DND-41 (cell line): Measurements from ENCODE around the gene CDKN1B.

Source experiments
- ATAC-seq: fragments of 200-7000 bp; cut with Tn5 transposase; 3 replicates; pipeline ENCODE4 v1.9.1; 2021; ENCODE audit warnings: low read depth; ENCODE audit not compliant: insufficient read depth
- DNase-seq: peaks from one replicate; pipeline ENCODE4 v3.0.0-alpha.2; 2020
- H2AFZ ChIP-seq: 2 replicates; pipeline ENCODE4 v1.6.0; 2012; ENCODE audit warnings: low read depth, low read length
- H3K27ac ChIP-seq: 2 replicates; pipeline ENCODE4 v1.5.1; 2012; ENCODE audit warnings: low read length, inconsistent platforms
- H3K27me3 ChIP-seq: fragments of 200-600 bp; sonication (generic); 2 replicates; pipeline ENCODE4 v1.6.0; 2012; ENCODE audit warnings: low read length, mild to moderate bottlenecking, inconsistent platforms; ENCODE audit not compliant: insufficient read depth, poor library complexity
- H3K36me3 ChIP-seq: 2 replicates; pipeline ENCODE4 v1.5.1; 2012; ENCODE audit warnings: low read length, inconsistent platforms; ENCODE audit not compliant: insufficient read depth
- H3K4me1 ChIP-seq: 2 replicates; pipeline ENCODE4 v1.5.1; 2012; ENCODE audit warnings: mild to moderate bottlenecking, low read length; ENCODE audit not compliant: insufficient read depth
- H3K4me2 ChIP-seq: 2 replicates; pipeline ENCODE4 v1.6.0; 2012; ENCODE audit warnings: mild to moderate bottlenecking, moderate library complexity, low read length, inconsistent platforms; ENCODE audit not compliant: insufficient read depth
- H3K4me3 ChIP-seq, 2 experiments: fragments of 200-600 bp in 1 of 2; shearing (Covaris generic) in 1 of 2; 2 replicates each; pipeline ENCODE4 v1.5.1; 2012 to 2016; ENCODE audit warnings: inconsistent platforms in 2 of 2, low read length in 2 of 2, mild to moderate bottlenecking in 2 of 2, low read depth in 1 of 2, moderate library complexity in 1 of 2
- H3K79me2 ChIP-seq: 2 replicates; pipeline ENCODE4 v1.6.0; 2012; ENCODE audit warnings: low read length, inconsistent platforms; ENCODE audit not compliant: insufficient read depth
- H3K9ac ChIP-seq: 2 replicates; pipeline ENCODE4 v1.6.0; 2012; ENCODE audit warnings: low read depth, mild to moderate bottlenecking, inconsistent platforms, low read length, moderate library complexity
- H3K9me3 ChIP-seq: 2 replicates; pipeline ENCODE4 v1.5.1; 2012; ENCODE audit warnings: low read length, moderate library complexity, mild to moderate bottlenecking, inconsistent platforms; ENCODE audit not compliant: insufficient read depth, severe bottlenecking
- H4K20me1 ChIP-seq: 2 replicates; pipeline ENCODE4 v1.6.0; 2012; ENCODE audit warnings: low read length; ENCODE audit not compliant: insufficient read depth
- CTCF ChIP-seq: IDR thresholded peaks from 2 replicates; pipeline ENCODE4 v1.5.1; 2012; ENCODE audit warnings: borderline replicate concordance, low read length, moderate library complexity, mild to moderate bottlenecking; ENCODE audit not compliant: poor library complexity, severe bottlenecking; ENCODE audit errors: extremely low read depth
- EZH2 ChIP-seq: IDR thresholded peaks from 3 replicates; pipeline ENCODE4 v1.6.1; 2012; ENCODE audit warnings: borderline replicate concordance, low read depth, mild to moderate bottlenecking, moderate library complexity, low read length, inconsistent platforms; ENCODE audit not compliant: severe bottlenecking

The CDKN1B gene

GRCh38 chr12:12723149-12723680 lies 6.0 kb downstream of the CDKN1B start:
- Histone ChIP-seq H3K27ac (peak overlapping the region; percentile 100), H3K36me3 (peaks cover 45% of the 10 kb centered on the region), H4K20me1 (peaks cover 22% of the 10 kb centered on the region), H3K9ac (peak overlapping the region; percentile 100), H3K79me2 (peaks cover 91% of the 10 kb centered on the region), H3K27me3 (no peaks in the 10 kb centered on the region), H3K9me3 (no peaks in the 10 kb centered on the region), H2AFZ (no peak overlapping the region), H3K4me3 (peak overlapping the region; percentile 82 to 88; a peak in 3 of 4 replicates), H3K4me1 (peaks cover 59% of the 10 kb centered on the region), H3K4me2 (peak overlapping the region; percentile 84)
- DNase-seq (no peak), ATAC-seq (no peak)
- TF ChIP-seq CTCF: no peak
- TF ChIP-seq EZH2: no peak

GRCh38 chr12:12723681-12724420 lies 6.7 kb downstream of the CDKN1B start:
- peak overlapping the region; percentile 84 for H3K4me2 ChIP-seq
- peaks cover 91% of the 10 kb centered on the region for H3K79me2 ChIP-seq
- H4K20me1 ChIP-seq: peaks cover 16% of the 10 kb centered on the region
- no peaks in the 10 kb centered on the region for H3K27me3 ChIP-seq
- ATAC-seq (peak; percentile 16; the same call in 2 of the 3 replicates), DNase-seq (peak; percentile 65)
- H3K9ac ChIP-seq: peak overlapping the region; percentile 100
- peak overlapping the region; percentile 100 for H3K27ac ChIP-seq
- peaks cover 64% of the 10 kb centered on the region for H3K4me1 ChIP-seq
- H3K36me3 ChIP-seq: peaks cover 39% of the 10 kb centered on the region
- no peaks in the 10 kb centered on the region for H3K9me3 ChIP-seq
- peak overlapping the region; percentile 34; the same call in 1 of the 2 replicates for H2AFZ ChIP-seq
- H3K4me3 ChIP-seq: peak overlapping the region; percentile 82 to 88; a peak in 3 of 4 replicates
- TF ChIP-seq CTCF: no peak
- TF ChIP-seq EZH2: no peak

GRCh38 chr12:12724421-12725085 lies 7.4 kb downstream of the CDKN1B start:
- H3K4me3 ChIP-seq: peak overlapping the region; percentile 82 to 88
- peak overlapping the region; percentile 100 for H3K9ac ChIP-seq
- H2AFZ ChIP-seq: peak overlapping the region; percentile 41
- H3K36me3 ChIP-seq: peaks cover 32% of the 10 kb centered on the region
- peak overlapping the region; percentile 84 for H3K4me2 ChIP-seq
- H3K4me1 ChIP-seq: peaks cover 64% of the 10 kb centered on the region
- no peaks in the 10 kb centered on the region for H3K27me3 ChIP-seq
- peaks cover 91% of the 10 kb centered on the region for H3K79me2 ChIP-seq
- ATAC-seq (no peak; the same call in 2 of the 3 replicates), DNase-seq (no peak)
- TF ChIP-seq EZH2 (no peak), CTCF (no peak)
- no peaks in the 10 kb centered on the region for H3K9me3 ChIP-seq
- H3K27ac ChIP-seq: peak overlapping the region; percentile 100
- peaks cover 9% of the 10 kb centered on the region; the same call in 1 of the 2 replicates for H4K20me1 ChIP-seq
